ENCODE measurements around the gene ANKRD44. TPM values are rescaled to one million over a fixed set of nuclear protein-coding genes. Genes with fewer than 3 reads are reported as not detected.

ANKRD44 gene
- total and polyA plus RNA-seq, 7 donors, result 0.35 to 9.3 (median 1.7) TPM

GRCh38 chr2:197007716-197008628 lies 302.6 kb downstream of the ANKRD44 start:
- Histone ChIP-seq H3K27me3 (ENCODE audit: insufficient read depth in 3 of 3, low read length in 2 of 3) (no peaks in the 10 kb centered on the region), H3K27ac (no peak overlapping the region), H3K36me3 (ENCODE audit: insufficient read depth in 1 of 2, low read depth in 1 of 2) (peaks cover 0 to 27% of the 10 kb centered on the region in 2 donors), H3K4me3 (no peak overlapping the region), H3K4me1 (no peaks in the 10 kb centered on the region), H3K9me3 (no peaks in the 10 kb centered on the region)
- intact Hi-C loops (cut with DNase I), result loop anchor here in 1 of 2 donors (10.0 kb wide), 1 partner anchor 307 kb away; the partner anchor contains the start of gene ANKRD44
- no peak for ATAC-seq
- TF ChIP-seq CTCF (IDR thresholded peaks at IDR 0.05), result no peak
- WGBS, 3 donors, result 67 to 78% (median 68%) methylated on average over 4 of the region's 4 CpGs
- DNase-seq, result no peak

GRCh38 chr2:197001921-197002320 lies 308.7 kb downstream of the ANKRD44 start:
- Histone ChIP-seq H3K9me3 (no peaks in the 10 kb centered on the region), H3K4me3 (no peak overlapping the region), H3K4me1 (no peaks in the 10 kb centered on the region), H3K27ac (no peak overlapping the region), H3K36me3 (ENCODE audit: insufficient read depth in 1 of 2, low read depth in 1 of 2) (peaks cover 0 to 21% of the 10 kb centered on the region in 2 donors), H3K27me3 (ENCODE audit: insufficient read depth in 3 of 3, low read length in 2 of 3) (no peaks in the 10 kb centered on the region)
- TF ChIP-seq CTCF (IDR thresholded peaks at IDR 0.05), result no peak
- intact Hi-C loops (cut with DNase I), result loop anchor here in 1 of 2 donors (10.0 kb wide), 1 partner anchor 313 kb away; the partner anchor contains the start of gene ANKRD44
- ATAC-seq (no peak), DNase-seq (no peak)
- WGBS, 3 donors, result 94 to 100% (median 95%) methylated on average over 1 of the region's 1 CpG

- H3K27me3 ChIP-seq (ENCODE audit: insufficient read depth in 3 of 3, low read length in 2 of 3), result no peaks in the 10 kb centered on the region
- TF ChIP-seq CTCF (IDR thresholded peaks at IDR 0.05), result no peak
- 91 to 95% (median 95%) methylated on average over 3 of the region's 3 CpGs for WGBS, 3 donors
- intact Hi-C loops (cut with DNase I), result no loop called here
- ATAC-seq (no peak), DNase-seq (no peak)
- H3K4me1 ChIP-seq, result no peaks in the 10 kb centered on the region
- H3K36me3 ChIP-seq (ENCODE audit: insufficient read depth in 1 of 2, low read depth in 1 of 2), result peaks cover 0 to 7% of the 10 kb centered on the region in 2 donors
- H3K4me3 ChIP-seq, result no peak overlapping the region
- no peaks in the 10 kb centered on the region for H3K9me3 ChIP-seq
- no peak overlapping the region for H3K27ac ChIP-seq
Observed at GRCh38 chr2:196995757-196996314, 314.7 kb downstream of the ANKRD44 start.

GRCh38 chr2:196994764-196995163 lies 315.8 kb downstream of the ANKRD44 start:
- DNase-seq (no peak), ATAC-seq (no peak)
- WGBS, 3 donors, result 78 to 82% (median 81%) methylated on average over 4 of the region's 4 CpGs
- no peaks in the 10 kb centered on the region for H3K27me3 ChIP-seq (ENCODE audit: insufficient read depth in 3 of 3, low read length in 2 of 3)
- TF ChIP-seq CTCF (IDR thresholded peaks at IDR 0.05), result no peak
- H3K9me3 ChIP-seq, result no peaks in the 10 kb centered on the region
- H3K4me1 ChIP-seq, result no peaks in the 10 kb centered on the region
- H3K36me3 ChIP-seq (ENCODE audit: insufficient read depth in 1 of 2, low read depth in 1 of 2), result peaks cover 0 to 7% of the 10 kb centered on the region in 2 donors
- intact Hi-C loops (cut with DNase I), result no loop called here
- no peak overlapping the region for H3K27ac ChIP-seq
- no peak overlapping the region for H3K4me3 ChIP-seq
